GM18861 (cell line): ENCODE results near the gene ATP8A2.

Experiments
- ATAC-seq: cut with Tn5 transposase; IDR thresholded peaks from one replicate; pipeline ENCODE4 v1.9.1; 2021; ENCODE audit not compliant: unreplicated experiment

Gene ATP8A2

DNA sequence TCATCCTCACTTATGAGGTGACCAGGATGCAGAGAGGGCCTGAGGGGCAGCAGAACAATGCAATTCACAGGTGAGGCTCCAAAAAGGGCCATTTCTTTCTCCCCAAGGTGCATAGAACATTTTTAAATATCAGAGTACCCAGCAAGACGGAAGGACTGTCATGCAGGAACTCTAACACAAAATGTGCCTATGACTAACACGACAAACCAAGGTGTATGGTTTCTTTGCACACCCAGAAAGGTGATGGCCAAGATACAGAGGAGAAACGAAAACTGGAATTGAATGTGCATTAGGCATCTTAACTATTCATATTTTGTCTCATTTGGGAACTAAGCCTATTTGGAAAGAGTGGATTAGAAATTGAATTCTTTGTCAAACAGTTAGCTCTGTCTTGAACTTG lies 650.2 kb downstream of the ATP8A2 start:
- no peak for ATAC-seq

GRCh38 chr13:26022538-26023292 lies 650.9 kb downstream of the ATP8A2 start:
- ATAC-seq, result no peak

GRCh38 chr13:26024558-26024957 lies 652.8 kb downstream of the ATP8A2 start:
- ATAC-seq, result no peak

GRCh38 chr13:26025196-26025595 lies 653.4 kb downstream of the ATP8A2 start:
- ATAC-seq, result no peak

GRCh38 chr13:26025771-26026170 lies 654.0 kb downstream of the ATP8A2 start:
- no peak for ATAC-seq

DNA sequence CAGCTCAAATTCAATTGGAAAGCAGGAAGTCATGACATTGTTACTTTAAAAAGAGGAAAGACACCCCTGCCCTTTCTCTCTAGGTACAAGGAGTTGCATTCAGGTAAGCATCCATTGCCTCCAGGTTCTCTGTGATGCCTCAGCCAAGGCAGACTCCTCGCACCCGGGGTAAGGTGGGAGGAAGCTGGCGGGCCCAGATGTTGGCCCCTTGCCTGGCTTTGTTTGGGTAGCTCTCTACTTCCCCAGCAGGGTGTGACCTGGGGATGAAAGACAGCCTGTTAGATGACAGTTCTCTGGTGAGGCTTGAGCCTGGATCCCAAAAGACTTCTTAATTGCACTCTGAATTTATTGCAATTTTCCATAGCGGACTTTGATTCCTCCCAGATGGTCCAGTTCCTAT lies 654.4 kb downstream of the ATP8A2 start:
- no peak for ATAC-seq

GRCh38 chr13:26029581-26030136 lies 657.9 kb downstream of the ATP8A2 start:
- ATAC-seq, result no peak

DNA sequence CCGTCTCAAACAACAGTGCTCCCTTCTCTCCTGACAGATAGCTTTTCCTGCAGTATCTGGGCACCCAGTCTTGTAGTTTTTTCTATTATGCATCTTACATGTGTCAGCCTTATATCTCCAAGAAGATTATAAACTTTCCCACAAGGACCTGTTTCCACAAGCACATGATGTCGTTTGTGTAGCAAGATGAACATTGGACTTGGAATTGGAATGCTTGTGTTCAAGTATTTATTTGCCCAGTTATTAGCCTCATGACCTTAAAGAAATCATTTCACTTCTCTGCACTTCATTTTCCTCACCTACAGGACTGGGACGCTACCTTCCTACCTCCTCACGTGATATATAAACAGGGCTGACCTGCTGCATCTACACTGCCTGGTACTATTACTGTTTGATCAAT lies 658.6 kb downstream of the ATP8A2 start:
- ATAC-seq, result no peak

- no peak for ATAC-seq
Measured at GRCh38 chr13:26034018-26034417, 662.2 kb downstream of the ATP8A2 start.

DNA sequence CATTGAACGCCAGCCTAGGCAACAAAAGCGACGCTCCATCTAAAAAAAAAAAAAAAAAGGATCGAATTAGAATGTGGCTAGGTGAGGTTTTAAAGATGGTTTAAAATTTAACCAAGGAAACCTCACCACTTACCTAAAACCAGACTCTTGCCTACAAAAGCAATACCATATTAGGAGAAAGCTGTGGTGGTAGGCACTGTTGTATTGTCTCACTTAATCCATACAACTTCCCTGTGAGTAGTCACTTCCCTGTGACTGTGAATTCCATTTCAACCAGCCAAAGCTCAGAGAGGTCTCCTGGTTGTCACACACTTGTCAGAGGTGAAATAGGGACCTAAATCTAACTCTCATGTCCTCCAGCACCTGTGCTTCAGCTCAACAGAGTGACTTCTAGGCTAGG lies 664.6 kb downstream of the ATP8A2 start:
- ATAC-seq, result no peak

GRCh38 chr13:26037302-26037701 lies 665.5 kb downstream of the ATP8A2 start:
- ATAC-seq, result no peak

- no peak for ATAC-seq
Measured at GRCh38 chr13:26038931-26039475, 667.2 kb downstream of the ATP8A2 start.

GRCh38 chr13:26041444-26041843 lies 669.7 kb downstream of the ATP8A2 start:
- no peak for ATAC-seq

- no peak for ATAC-seq
Measured at GRCh38 chr13:26042785-26043184, 671.0 kb downstream of the ATP8A2 start.

DNA sequence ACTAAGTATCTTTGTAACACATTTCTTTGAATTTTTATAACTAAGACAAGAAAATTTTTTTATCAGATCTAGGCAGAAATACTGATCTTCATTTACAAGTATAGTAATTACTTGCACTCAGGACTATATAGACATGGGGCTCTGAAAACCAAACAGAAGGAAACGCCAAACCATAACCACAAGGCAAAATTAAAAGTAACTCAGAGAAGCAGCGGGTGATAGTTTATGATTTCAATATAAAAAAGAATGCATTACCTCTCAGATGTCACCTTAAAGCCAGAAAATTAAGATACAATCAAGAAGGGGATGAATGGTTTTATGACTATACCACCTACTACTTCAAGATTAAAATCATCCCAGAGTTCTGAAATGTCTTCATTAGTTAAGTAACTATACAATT lies 673.4 kb downstream of the ATP8A2 start:
- no peak for ATAC-seq

DNA sequence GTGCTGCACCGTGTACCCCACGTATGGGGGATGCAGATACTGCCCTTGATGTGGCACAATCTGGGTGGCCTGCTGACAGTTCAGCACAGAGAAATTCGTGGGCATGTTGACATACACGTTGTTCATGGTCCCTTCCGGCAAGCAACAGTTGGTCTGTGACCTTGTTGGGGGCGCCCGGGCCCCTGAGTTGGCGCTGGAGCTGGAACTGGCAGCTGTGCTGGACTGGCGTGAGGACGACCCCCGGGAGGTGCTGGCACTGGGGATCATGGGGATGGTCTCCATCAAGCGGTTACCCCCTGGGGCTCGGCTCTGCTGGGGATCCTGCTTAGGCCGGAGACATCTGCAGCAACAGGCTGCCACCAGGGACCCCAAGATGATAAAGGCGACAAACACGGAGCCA lies 674.9 kb downstream of the ATP8A2 start:
- ATAC-seq, result no peak

GRCh38 chr13:26047040-26047439 lies 675.3 kb downstream of the ATP8A2 start:
- no peak for ATAC-seq

DNA sequence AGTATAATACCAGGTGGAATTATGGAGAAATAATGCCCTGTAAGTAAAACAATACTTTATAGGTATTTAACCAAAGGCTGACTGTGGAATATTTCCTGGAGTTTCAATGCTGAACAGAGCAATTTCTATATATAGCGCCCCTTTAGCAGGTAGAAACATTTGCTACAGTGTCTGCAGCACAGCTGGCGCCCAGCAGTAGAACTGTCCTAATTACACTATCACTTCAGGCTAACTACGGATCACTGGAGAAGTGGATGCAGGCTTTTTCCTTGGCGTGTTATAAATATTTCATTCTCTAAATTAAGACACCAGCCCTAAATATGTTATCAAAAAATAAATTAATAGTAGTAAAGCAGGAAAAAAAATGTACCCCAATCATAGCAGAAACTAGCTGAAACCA lies 677.0 kb downstream of the ATP8A2 start:
- ATAC-seq, result no peak

GRCh38 chr13:26050568-26051230 lies 678.9 kb downstream of the ATP8A2 start:
- ATAC-seq, result no peak

DNA sequence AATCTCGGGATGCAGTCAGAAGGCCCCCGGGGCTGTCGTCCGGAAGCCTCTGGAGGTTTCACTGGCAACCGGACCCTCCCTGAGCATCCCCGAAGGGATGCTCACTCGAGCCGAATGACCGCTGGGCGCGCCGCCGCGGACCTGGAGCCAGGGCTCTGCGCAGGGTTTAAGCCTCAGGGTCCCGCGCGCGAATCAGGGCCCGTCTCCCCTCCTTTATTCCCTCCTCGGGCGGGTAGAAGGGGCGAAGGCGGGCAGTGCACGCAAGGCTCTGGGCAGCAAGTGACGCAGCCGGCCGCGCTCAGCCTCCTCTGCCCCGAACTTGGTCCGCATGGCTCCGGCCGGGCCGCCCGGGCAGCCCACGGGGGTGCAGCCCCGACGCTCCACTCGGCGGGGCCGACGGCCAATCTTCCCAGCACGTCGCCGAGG lies 679.5 kb downstream of the ATP8A2 start:
- no peak for ATAC-seq

GRCh38 chr13:26051657-26052311 lies 680.0 kb downstream of the ATP8A2 start, which contains the start of gene SHISA2:
SHISA2 (minus strand) TSS chr13:26052016; CDS start chr13:26050975, 1,041 bp downstream.
- no peak for ATAC-seq
